ENCODE results near the gene ST6GALNAC2. TPM values are rescaled to one million over a fixed set of nuclear protein-coding genes. Genes with fewer than 3 reads are reported as not detected.

ST6GALNAC2 gene
- total and polyA plus RNA-seq, 9 donors: 1.2 to 8.0 (median 1.5) TPM

- Histone ChIP-seq H3K36me3 (ENCODE audit: control insufficient read depth, insufficient read depth, low read length) (no peaks in the 10 kb centered on the region), H3K27me3 (ENCODE audit: control insufficient read depth, insufficient read depth, low read length) (no peaks in the 10 kb centered on the region), H3K9me3 (replicated peaks; ENCODE audit: control insufficient read depth, low read depth, low read length) (no peaks in the 10 kb centered on the region), H3K4me3 (ENCODE audit: low read length) (no peak overlapping the region), H3K4me1 (ENCODE audit: control insufficient read depth, insufficient read depth, low read length) (peaks cover 5% of the 10 kb centered on the region), H3K27ac (ENCODE audit: low read length) (no peak overlapping the region)
- no peak for DNase-seq
- WGBS (ENCODE audit: insufficient coverage): 100% methylated on average over 1 of the region's 8 CpGs
These were observed 15.4 kb upstream of the ST6GALNAC2 start for GRCh38 chr17:76601065-76601464.

GRCh38 chr17:76599694-76600460 lies 14.2 kb upstream of the ST6GALNAC2 start:
- 88% methylated on average over 7 of the region's 17 CpGs for WGBS (ENCODE audit: insufficient coverage)
- H3K4me1 ChIP-seq (ENCODE audit: control insufficient read depth, insufficient read depth, low read length): peaks cover 5% of the 10 kb centered on the region
- no peaks in the 10 kb centered on the region for H3K27me3 ChIP-seq (ENCODE audit: control insufficient read depth, insufficient read depth, low read length)
- peak; percentile 62 for DNase-seq
- no peaks in the 10 kb centered on the region for H3K36me3 ChIP-seq (ENCODE audit: control insufficient read depth, insufficient read depth, low read length)
- H3K27ac ChIP-seq (ENCODE audit: low read length): no peak overlapping the region
- H3K9me3 ChIP-seq (replicated peaks; ENCODE audit: control insufficient read depth, low read depth, low read length): no peaks in the 10 kb centered on the region
- H3K4me3 ChIP-seq (ENCODE audit: low read length): no peak overlapping the region

GRCh38 chr17:76598004-76598439 lies 12.4 kb upstream of the ST6GALNAC2 start:
- Histone ChIP-seq H3K27me3 (ENCODE audit: control insufficient read depth, insufficient read depth, low read length) (peaks cover 2% of the 10 kb centered on the region), H3K4me1 (ENCODE audit: control insufficient read depth, insufficient read depth, low read length) (peaks cover 5% of the 10 kb centered on the region), H3K9me3 (replicated peaks; ENCODE audit: control insufficient read depth, low read depth, low read length) (no peaks in the 10 kb centered on the region), H3K27ac (ENCODE audit: low read length) (no peak overlapping the region), H3K4me3 (ENCODE audit: low read length) (no peak overlapping the region), H3K36me3 (ENCODE audit: control insufficient read depth, insufficient read depth, low read length) (no peaks in the 10 kb centered on the region)
- no peak for DNase-seq
- WGBS (ENCODE audit: insufficient coverage): 15% methylated on average over 1 of the region's 2 CpGs

- 71% methylated on average over 6 of the region's 12 CpGs for whole genome bisulfite sequencing (ENCODE audit: insufficient coverage)
- no peak for DNase-seq
- no peak overlapping the region for H3K4me3 ChIP-seq (ENCODE audit: low read length)
- H3K9me3 ChIP-seq (replicated peaks; ENCODE audit: control insufficient read depth, low read depth, low read length): no peaks in the 10 kb centered on the region
- H3K4me1 ChIP-seq (ENCODE audit: control insufficient read depth, insufficient read depth, low read length): peaks cover 5% of the 10 kb centered on the region
- no peak overlapping the region for H3K27ac ChIP-seq (ENCODE audit: low read length)
- H3K27me3 ChIP-seq (ENCODE audit: control insufficient read depth, insufficient read depth, low read length): peaks cover 2% of the 10 kb centered on the region
- no peaks in the 10 kb centered on the region for H3K36me3 ChIP-seq (ENCODE audit: control insufficient read depth, insufficient read depth, low read length)
These were observed 11.7 kb upstream of the ST6GALNAC2 start for GRCh38 chr17:76597156-76598003.

GRCh38 chr17:76594690-76595089 lies 9.0 kb upstream of the ST6GALNAC2 start:
- WGBS (ENCODE audit: insufficient coverage): no CpG with 5 or more reads among the region's 3 CpGs
- H3K9me3 ChIP-seq (replicated peaks; ENCODE audit: control insufficient read depth, low read depth, low read length): no peaks in the 10 kb centered on the region
- H3K27me3 ChIP-seq (ENCODE audit: control insufficient read depth, insufficient read depth, low read length): peaks cover 2% of the 10 kb centered on the region
- no peaks in the 10 kb centered on the region for H3K4me1 ChIP-seq (ENCODE audit: control insufficient read depth, insufficient read depth, low read length)
- no peak overlapping the region for H3K4me3 ChIP-seq (ENCODE audit: low read length)
- peak; percentile 56 for DNase-seq
- no peak overlapping the region for H3K27ac ChIP-seq (ENCODE audit: low read length)
- no peaks in the 10 kb centered on the region for H3K36me3 ChIP-seq (ENCODE audit: control insufficient read depth, insufficient read depth, low read length)

GRCh38 chr17:76593959-76594358 lies 8.3 kb upstream of the ST6GALNAC2 start:
- Histone ChIP-seq H3K9me3 (replicated peaks; ENCODE audit: control insufficient read depth, low read depth, low read length) (no peaks in the 10 kb centered on the region), H3K4me3 (ENCODE audit: low read length) (no peak overlapping the region), H3K27me3 (ENCODE audit: control insufficient read depth, insufficient read depth, low read length) (peaks cover 7% of the 10 kb centered on the region), H3K27ac (ENCODE audit: low read length) (no peak overlapping the region), H3K36me3 (ENCODE audit: control insufficient read depth, insufficient read depth, low read length) (no peaks in the 10 kb centered on the region), H3K4me1 (ENCODE audit: control insufficient read depth, insufficient read depth, low read length) (no peaks in the 10 kb centered on the region)
- DNase-seq: no peak
- WGBS (ENCODE audit: insufficient coverage): 74% methylated on average over 2 of the region's 4 CpGs

GRCh38 chr17:76593384-76593826 lies 7.7 kb upstream of the ST6GALNAC2 start:
- Histone ChIP-seq H3K36me3 (ENCODE audit: control insufficient read depth, insufficient read depth, low read length) (no peaks in the 10 kb centered on the region), H3K27ac (ENCODE audit: low read length) (no peak overlapping the region), H3K4me1 (ENCODE audit: control insufficient read depth, insufficient read depth, low read length) (no peaks in the 10 kb centered on the region), H3K27me3 (ENCODE audit: control insufficient read depth, insufficient read depth, low read length) (peaks cover 10% of the 10 kb centered on the region), H3K4me3 (ENCODE audit: low read length) (no peak overlapping the region), H3K9me3 (replicated peaks; ENCODE audit: control insufficient read depth, low read depth, low read length) (peaks cover 2% of the 10 kb centered on the region)
- 31% methylated on average over 3 of the region's 8 CpGs for WGBS (ENCODE audit: insufficient coverage)
- DNase-seq: no peak

- Histone ChIP-seq H3K9me3 (replicated peaks; ENCODE audit: control insufficient read depth, low read depth, low read length) (peaks cover 2% of the 10 kb centered on the region), H3K27me3 (ENCODE audit: control insufficient read depth, insufficient read depth, low read length) (peaks cover 56% of the 10 kb centered on the region), H3K36me3 (ENCODE audit: control insufficient read depth, insufficient read depth, low read length) (no peaks in the 10 kb centered on the region), H3K27ac (ENCODE audit: low read length) (no peak overlapping the region), H3K4me3 (ENCODE audit: low read length) (no peak overlapping the region), H3K4me1 (ENCODE audit: control insufficient read depth, insufficient read depth, low read length) (peaks cover 13% of the 10 kb centered on the region)
- no peak for DNase-seq
These were observed 2.5 kb upstream of the ST6GALNAC2 start for GRCh38 chr17:76588182-76588581.

- DNase-seq: no peak
- Histone ChIP-seq H3K9me3 (replicated peaks; ENCODE audit: control insufficient read depth, low read depth, low read length) (peaks cover 2% of the 10 kb centered on the region), H3K4me1 (ENCODE audit: control insufficient read depth, insufficient read depth, low read length) (peaks cover 13% of the 10 kb centered on the region), H3K36me3 (ENCODE audit: control insufficient read depth, insufficient read depth, low read length) (no peaks in the 10 kb centered on the region), H3K27me3 (ENCODE audit: control insufficient read depth, insufficient read depth, low read length) (peaks cover 60% of the 10 kb centered on the region), H3K27ac (ENCODE audit: low read length) (no peak overlapping the region), H3K4me3 (ENCODE audit: low read length) (no peak overlapping the region)
- WGBS (ENCODE audit: insufficient coverage): 22% methylated on average over 15 of the region's 17 CpGs
These were observed 1.3 kb upstream of the ST6GALNAC2 start for GRCh38 chr17:76586741-76587487.

Data from muscle of leg (tissue), 11 donors.